HG02571 (cell line): Measurements from ENCODE around the gene FREM2.

Experiments
- ATAC-seq: cut with Tn5 transposase; IDR thresholded peaks from one replicate; pipeline ENCODE4 v1.9.1; 2021; ENCODE audit warnings: mild to moderate bottlenecking, moderate library complexity; ENCODE audit not compliant: unreplicated experiment

FREM2 gene

DNA sequence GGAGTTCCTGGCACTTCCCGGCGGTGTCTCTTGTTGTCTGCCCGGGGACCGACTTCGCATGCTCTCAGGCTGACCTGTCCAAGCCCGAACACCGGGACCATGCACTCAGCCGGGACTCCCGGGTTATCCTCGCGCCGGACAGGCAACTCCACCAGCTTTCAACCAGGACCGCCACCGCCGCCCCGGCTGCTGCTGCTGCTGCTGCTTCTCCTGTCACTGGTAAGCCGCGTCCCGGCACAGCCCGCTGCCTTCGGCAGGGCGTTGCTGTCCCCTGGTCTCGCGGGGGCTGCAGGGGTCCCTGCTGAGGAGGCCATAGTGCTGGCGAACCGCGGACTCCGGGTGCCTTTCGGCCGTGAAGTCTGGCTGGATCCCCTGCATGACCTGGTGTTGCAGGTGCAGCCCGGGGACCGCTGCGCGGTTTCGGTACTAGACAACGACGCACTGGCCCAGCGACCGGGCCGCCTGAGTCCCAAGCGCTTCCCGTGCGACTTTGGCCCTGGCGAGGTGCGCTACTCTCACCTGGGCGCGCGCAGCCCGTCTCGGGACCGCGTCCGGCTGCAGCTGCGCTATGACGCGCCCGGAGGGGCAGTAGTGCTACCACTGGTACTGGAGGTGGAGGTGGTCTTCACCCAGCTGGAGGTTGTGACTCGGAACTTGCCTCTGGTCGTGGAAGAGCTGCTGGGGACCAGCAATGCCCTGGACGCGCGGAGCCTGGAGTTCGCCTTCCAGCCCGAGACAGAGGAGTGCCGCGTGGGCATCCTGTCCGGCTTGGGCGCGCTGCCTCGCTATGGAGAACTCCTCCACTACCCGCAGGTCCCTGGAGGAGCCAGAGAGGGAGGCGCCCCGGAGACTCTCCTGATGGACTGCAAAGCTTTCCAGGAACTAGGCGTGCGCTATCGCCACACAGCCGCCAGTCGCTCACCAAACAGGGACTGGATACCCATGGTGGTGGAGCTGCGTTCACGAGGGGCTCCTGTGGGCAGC is 661 bp downstream of the FREM2 start:
- ATAC-seq: no peak

- ATAC-seq: no peak
Observed at GRCh38 chr13:38688674-38689073, 1.8 kb downstream of the FREM2 start.

DNA sequence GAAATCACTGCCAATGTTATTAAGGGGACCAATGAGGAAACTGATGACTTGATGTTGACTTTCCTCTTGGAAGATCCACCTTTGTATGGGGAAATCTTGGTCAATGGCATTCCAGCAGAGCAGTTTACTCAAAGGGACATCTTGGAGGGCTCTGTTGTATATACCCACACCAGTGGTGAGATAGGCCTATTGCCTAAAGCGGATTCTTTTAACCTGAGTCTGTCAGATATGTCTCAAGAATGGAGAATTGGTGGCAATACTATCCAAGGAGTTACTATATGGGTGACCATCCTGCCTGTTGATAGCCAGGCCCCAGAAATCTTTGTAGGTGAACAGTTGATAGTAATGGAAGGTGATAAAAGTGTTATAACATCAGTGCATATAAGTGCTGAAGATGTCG is 3.4 kb downstream of the FREM2 start:
- ATAC-seq: no peak

GRCh38 chr13:38693168-38693567 is 6.3 kb downstream of the FREM2 start:
- ATAC-seq: no peak

- ATAC-seq: no peak
Observed at GRCh38 chr13:38693641-38694040, 6.8 kb downstream of the FREM2 start.

DNA sequence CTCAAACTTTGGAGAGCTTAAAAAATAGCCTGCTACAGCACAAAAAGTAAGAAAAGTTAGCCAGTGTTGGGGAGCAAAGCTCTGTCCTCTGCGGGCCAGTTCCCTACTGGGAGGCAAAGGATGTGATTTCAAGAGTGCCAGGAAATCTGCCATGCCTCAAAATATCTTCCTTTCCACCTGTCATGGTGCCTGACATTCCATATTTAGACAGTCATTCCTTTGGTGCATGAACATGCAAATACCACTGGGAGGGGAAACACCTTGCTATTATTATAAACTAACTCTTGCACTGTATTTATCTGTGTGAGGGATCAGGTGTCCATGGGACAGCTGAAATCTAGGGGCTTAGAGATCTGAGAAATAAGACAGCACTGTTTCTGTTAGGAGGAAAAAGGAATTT is 10.3 kb downstream of the FREM2 start:
- ATAC-seq: no peak

- ATAC-seq: no peak
Observed at GRCh38 chr13:38697628-38698333, 10.9 kb downstream of the FREM2 start.

- no peak for ATAC-seq
Observed at GRCh38 chr13:38700051-38700450, 13.2 kb downstream of the FREM2 start.

DNA sequence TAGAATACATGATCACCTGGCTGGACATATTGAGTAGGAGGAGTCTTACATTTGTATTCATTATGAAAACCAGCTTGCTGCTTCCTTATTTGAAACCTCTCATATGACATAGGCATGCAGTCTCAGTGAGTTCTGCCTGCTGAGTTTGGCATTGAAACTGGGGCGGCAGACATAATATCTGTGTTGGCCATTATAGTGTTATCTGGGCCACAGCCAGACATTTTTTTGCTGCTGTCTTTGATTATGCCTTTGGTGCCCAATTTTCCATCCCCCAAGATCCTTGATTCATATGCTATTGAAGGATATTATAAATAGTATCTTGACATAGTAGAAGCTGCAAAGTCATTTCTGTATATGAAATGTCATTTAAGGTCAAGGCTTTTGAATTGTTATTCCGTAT is 15.8 kb downstream of the FREM2 start:
- ATAC-seq: no peak

DNA sequence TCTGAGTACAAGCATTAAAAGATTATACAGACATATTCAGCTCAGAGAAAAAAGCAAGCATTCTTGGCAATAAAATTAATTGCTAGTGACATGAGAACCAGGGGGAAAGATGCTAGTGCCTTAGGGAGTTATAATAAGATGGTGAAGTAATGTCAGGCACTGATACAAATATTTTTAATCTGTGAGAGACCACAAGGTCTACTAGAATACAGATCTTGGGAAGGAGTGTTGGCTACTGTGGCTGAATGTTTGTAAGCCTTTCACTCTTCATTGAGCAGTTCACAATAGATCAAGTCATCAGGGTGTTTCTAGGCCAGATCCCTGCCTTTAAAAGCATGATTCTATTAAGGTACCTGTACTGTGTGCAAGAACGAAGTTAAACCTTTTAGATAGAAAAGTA is 16.4 kb downstream of the FREM2 start:
- ATAC-seq: no peak

GRCh38 chr13:38705365-38705764 is 18.5 kb downstream of the FREM2 start:
- ATAC-seq: no peak

DNA sequence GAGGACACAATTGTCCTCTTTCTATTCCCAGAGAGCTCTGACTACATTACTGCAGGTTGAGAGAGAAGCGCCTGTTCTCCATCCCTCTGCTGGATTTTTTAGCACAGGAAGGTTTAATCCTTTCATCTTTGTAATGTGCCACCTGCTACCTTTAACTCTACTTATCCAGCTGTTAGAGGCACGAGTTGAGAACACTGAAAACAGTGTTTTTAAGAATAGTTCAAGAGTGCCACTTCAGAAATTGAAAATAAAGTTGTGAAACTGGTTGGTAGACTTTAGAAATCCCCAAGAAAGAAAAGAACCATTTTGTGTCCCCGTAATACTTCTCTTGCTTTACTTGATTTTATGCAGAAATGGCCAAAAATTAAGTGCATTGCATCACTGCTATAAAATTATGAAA is 20.6 kb downstream of the FREM2 start:
- no peak for ATAC-seq

DNA sequence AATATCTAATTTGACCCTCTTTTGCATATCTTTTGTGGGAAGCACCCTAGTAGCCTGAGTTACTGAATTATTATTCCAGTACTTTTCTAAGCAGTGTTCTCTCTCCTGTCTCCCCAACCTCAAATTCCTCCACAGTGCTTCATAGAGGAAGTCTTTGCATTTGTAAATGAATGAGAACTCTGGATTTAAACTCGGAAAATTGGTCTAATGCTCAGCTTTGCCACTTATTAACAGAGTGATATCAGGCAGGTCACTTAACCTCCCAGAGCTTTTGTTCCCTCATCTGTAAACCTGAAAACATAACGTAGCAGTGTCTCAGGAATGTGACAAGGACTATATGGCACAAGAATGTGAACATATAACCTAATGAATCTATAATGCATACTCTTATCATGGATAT is 26.2 kb downstream of the FREM2 start:
- no peak for ATAC-seq

DNA sequence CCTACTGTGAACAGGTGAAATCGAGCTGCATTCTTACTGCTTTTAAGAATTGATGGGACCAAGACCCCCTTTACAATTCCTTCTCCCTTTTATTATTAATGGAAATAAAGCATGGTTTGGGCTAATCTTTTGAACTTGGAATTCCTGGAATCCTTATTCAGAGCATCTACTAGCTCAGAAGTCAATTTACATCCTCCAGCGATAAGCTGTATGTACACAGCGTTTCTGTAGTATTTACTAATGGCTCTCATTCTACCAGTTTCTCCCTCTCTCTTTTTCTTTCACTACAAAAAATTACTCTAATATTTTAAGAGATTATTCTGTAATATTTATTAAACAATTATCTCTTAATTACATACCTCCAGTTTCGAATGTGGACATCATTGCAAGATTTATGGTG is 31.5 kb downstream of the FREM2 start:
- no peak for ATAC-seq

GRCh38 chr13:38730332-38730731 is 43.5 kb downstream of the FREM2 start:
- no peak for ATAC-seq

GRCh38 chr13:38733146-38733545 is 46.3 kb downstream of the FREM2 start:
- ATAC-seq: no peak

- no peak for ATAC-seq
Observed at GRCh38 chr13:38735665-38736440, 49.0 kb downstream of the FREM2 start.

DNA sequence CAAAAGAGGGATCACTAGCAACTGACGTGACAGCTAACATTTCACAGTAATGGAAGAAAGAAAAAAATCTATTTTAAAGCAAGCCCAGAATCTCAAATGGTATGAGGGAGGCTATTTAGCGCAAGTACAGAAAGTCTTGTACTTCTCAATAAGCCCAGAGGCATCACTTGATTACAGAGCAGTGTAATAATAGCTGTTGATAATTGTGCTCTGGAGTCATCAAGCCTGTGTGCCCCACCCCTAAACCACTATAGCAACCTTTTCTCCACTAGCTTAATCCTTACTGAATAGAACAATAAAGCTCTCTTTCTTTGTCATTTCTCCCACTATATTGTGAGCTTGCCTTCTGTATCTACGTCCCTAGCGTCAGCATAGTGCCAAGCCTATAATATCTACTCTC is 56.6 kb downstream of the FREM2 start:
- no peak for ATAC-seq

DNA sequence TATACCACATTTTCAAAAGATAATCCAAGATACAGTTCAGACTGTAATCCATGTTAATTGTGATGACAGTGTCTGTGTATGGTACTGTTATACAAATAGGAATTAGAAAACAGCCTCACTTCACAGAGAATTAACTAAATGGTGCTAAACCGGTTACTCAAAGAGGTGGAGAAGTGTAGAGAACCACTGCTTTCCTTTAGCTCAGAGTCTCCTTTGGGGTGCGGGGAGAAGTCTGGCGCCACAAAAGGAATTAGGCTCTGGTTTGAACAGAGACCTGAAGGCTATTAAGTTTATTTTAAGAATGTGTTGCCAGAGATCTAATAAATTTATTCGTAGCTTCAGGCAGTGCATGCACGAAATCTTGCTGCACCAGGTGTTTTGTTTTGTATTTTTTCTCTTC is 65.8 kb downstream of the FREM2 start:
- no peak for ATAC-seq

GRCh38 chr13:38753878-38754277 is 67.0 kb downstream of the FREM2 start:
- ATAC-seq: no peak

GRCh38 chr13:38755793-38756192 is 68.9 kb downstream of the FREM2 start:
- no peak for ATAC-seq
